Measurements from ENCODE around the gene HHEX.
A peak's percentile ranks its signal among the peaks of the same experiment; 100 is the strongest.

Gene HHEX

DNA sequence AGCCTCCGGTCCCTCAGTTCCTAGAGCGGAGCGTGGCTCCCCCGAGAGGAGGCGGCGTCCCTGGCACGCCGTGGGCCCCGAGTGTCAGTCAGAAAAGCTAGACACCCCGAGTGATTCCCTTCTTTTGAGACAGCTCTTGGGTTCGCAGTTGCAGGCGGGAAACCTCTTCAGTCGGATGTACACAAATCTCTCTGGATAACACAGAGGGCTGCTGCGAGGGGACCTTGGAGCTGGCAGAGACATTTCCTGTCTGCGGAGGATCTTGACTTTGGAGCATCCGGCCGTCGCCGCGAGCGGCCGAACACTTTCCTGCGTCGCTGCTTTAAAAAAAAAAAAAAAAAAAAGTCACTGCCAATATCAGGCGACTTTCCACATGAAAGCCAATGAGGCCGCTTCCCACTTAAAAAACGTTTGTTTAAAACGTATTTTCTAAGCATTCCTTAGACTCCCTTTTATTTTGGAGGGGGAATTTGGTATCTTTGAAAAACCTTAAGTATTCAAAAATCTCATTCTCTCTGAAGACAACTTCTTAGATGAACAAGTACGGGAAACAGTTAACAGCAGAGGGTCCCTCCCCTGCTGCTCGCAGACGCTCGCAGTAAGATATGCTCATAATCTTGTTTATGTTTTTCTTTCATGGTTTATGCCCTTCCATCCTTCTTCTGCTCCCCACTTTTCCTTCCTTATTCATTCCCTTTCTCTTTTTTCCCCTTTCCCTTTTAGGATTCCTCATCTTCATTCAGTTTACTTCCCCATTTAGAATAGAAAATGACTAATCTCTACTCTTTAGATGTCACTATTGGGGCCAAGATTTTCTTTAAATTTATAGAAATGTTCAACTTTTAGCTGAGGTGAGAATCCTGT is 10.0 kb downstream of the HHEX start:
- peaks cover 56% of the 10 kb centered on the region for H3K27me3 Mint-ChIP-seq
- DNase-seq, result peak; percentile 47
- peak overlapping the region; percentile 84 for H3K4me3 Mint-ChIP-seq
- no peaks in the 10 kb centered on the region for H3K36me3 Mint-ChIP-seq (ENCODE audit: low read depth)
- ATAC-seq, result peak; percentile 78
- H3K4me1 Mint-ChIP-seq, result peaks cover 31% of the 10 kb centered on the region
- H3K9me3 Mint-ChIP-seq, result no peaks in the 10 kb centered on the region
- H3K27ac Mint-ChIP-seq, result peak overlapping the region; percentile 59

DNA sequence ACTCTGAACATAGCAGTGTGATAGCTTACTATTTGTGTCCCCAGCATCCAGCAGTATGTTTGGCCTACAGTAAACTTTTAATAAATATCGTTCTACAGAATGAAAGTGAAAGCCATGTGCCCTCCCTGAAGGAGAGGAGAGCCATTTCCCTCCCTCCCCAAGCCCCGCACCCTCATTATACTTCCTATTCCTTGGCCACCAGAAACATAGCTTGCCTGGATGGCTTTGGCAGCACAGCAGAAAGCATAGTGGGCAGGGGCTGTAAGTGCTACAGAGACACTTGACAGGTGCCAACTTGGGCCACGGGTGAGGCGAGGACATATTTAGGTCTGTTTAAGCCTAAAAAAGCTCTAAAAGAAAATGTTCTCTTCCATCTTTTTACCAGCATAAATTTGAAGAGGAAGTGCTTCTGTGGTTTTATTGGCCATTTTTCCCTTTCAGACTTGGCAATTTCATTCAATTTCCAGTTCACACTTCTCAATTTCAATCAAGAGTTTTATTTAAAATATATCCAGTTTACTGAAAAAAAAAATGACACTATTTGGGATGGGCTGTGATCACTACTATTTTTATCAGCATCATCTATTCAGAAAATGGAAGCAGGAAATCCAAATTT is 12.7 kb downstream of the HHEX start:
- Mint-ChIP-seq H3K27me3 (peaks cover 49% of the 10 kb centered on the region), H3K4me3 (no peak overlapping the region), H3K36me3 (ENCODE audit: low read depth) (no peaks in the 10 kb centered on the region), H3K4me1 (peaks cover 30% of the 10 kb centered on the region), H3K9me3 (no peaks in the 10 kb centered on the region), H3K27ac (no peak overlapping the region)
- ATAC-seq (no peak), DNase-seq (no peak)

DNA sequence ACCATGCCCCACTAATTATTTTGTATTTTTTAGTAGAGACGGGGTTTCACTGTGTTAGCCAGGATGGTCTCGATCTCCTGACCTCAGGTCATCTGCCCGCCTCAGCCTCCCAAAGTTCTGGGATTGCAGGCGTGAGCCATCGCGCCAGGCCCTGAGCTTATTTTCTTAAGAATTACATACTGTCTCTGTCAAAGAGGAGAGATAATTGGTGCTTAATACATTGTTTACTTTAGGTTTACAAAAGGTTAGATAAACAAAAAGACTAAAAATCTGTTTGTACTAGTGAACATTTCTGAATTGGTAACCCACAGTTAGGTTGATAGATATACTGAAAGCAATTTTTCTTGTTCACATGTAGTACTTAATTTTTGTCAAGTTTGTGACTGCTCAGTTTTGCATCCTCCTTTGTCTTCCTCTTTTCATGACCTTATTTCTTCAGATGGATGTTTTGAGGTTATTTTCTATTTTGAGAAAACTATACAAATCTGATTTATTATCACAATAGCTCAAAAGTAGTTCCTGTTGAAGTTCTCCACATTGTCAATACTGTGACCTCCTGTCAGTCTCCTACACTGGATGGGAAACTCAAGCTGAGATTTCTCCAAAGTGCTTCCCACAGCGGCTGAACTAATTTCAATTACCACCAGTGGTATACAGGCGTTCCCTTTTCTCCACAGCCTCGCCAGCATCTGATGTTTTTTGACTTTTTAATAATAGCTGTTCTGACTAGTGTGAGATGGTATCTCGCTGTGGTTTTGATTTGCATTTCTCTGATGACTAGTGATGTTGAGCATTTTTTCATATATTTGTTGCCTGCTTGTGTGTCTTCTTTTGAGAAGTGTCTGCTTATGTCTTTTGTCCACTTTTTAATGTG is 22.5 kb downstream of the HHEX start:
- H3K9me3 Mint-ChIP-seq, result no peaks in the 10 kb centered on the region
- no peak for ATAC-seq
- peak overlapping the region; percentile 26 for H3K27ac Mint-ChIP-seq
- peaks cover 17% of the 10 kb centered on the region for H3K27me3 Mint-ChIP-seq
- no peak for DNase-seq
- no peaks in the 10 kb centered on the region for H3K36me3 Mint-ChIP-seq (ENCODE audit: low read depth)
- H3K4me1 Mint-ChIP-seq, result peaks cover 9% of the 10 kb centered on the region
- no peak overlapping the region for H3K4me3 Mint-ChIP-seq

DNA sequence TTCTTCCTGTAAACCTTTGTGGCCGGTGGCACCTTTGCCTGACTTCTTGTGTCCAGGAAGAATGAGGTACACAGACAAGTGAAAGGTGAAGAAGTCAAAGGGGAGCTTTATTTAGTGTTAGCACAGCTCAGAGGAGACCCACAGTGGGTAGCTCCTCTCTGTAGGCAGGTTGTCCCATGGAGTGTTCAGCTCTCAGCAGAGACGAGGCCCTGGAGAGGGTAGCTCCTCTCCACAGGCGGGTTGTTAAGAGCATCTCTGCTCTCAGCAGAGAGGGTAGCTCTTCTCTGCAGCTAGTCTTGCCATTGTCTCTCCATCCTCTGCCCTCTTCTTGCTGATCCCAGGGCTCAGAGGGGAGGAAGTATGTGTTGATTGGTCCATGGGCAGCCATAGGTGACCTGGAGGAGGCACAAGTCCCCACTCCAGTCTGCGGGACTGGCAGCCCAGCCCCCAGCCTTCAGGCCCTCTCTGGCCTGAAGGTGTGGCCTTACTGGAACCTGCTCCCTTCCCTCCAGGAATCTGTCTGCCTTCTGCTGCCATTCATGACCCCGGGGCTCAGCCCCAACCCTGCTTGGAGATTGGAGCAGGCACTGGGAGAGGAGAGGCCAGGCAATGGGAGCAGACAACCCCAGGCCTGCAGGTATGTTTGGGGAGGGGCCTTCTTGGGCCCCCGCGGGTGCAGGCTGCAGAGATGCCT is 24.5 kb downstream of the HHEX start:
- DNase-seq (no peak), ATAC-seq (no peak)
- H3K4me3 Mint-ChIP-seq, result no peak overlapping the region
- H3K36me3 Mint-ChIP-seq (ENCODE audit: low read depth), result no peaks in the 10 kb centered on the region
- H3K27me3 Mint-ChIP-seq, result peaks cover 20% of the 10 kb centered on the region
- H3K4me1 Mint-ChIP-seq, result peaks cover 9% of the 10 kb centered on the region
- no peak overlapping the region for H3K27ac Mint-ChIP-seq
- H3K9me3 Mint-ChIP-seq, result no peaks in the 10 kb centered on the region

DNA sequence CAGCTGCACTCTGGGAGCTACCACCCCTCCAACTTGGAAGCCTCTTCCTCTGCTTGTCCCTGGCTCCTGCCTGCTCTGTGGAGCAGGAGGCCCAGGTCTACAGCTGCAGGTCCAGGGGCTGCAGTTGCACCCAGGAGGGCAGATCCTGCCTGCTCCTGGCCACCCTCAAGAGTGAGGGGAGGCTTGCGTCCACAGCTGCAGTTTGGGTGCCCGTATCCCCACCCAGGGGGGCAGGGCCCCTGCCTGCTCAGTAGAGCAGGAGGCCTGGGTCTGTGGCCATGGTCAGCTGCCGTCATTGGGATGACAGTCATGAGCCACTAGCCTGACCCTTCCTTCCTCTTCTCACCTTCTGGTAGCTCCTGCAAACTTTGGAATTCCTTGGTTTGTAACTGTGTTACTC is 25.1 kb downstream of the HHEX start:
- Mint-ChIP-seq H3K4me1 (peaks cover 9% of the 10 kb centered on the region), H3K4me3 (no peak overlapping the region), H3K9me3 (no peaks in the 10 kb centered on the region), H3K36me3 (ENCODE audit: low read depth) (no peaks in the 10 kb centered on the region), H3K27ac (no peak overlapping the region), H3K27me3 (peaks cover 21% of the 10 kb centered on the region)
- ATAC-seq (no peak), DNase-seq (no peak)

DNA sequence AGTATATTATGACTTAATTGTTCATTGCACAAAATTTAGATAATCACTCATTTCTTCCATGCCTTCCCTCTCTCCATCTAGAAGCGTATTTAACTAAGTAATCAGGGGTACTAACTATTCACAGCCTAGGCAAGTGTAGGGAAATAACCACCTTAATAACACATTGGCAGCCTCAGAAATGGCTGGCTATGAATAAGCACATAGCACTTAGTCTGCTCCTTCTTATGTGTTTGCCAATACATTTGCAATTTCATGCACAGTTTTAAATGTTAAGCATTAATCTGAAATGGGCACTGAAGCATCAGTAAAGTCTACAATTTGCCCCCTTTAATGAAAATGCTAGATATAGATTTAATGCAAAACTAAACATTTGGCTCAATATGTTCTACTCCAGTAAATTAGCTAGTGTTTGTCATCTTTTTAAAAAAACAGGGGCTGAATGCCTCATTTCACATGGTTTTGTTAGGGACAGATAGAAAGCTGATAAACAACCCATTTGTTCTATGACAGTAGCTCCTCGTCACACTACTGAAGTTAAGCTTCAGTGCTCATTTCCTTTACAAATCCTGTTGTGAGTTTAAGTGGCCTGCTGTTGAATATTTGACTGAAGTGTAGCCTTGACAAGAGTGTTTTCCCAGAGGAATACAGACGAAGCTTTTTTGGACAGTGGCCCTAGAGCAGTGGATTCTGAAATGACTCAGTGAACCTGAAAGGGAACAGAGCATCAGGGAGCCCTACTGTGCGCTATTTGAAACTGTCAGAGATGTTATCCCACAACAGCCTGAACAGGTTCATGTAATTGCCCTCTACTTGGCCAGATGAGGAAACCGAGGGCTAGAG is 30.5 kb downstream of the HHEX start:
- no peaks in the 10 kb centered on the region for H3K36me3 Mint-ChIP-seq (ENCODE audit: low read depth)
- peaks cover 3% of the 10 kb centered on the region for H3K4me1 Mint-ChIP-seq
- ATAC-seq, result no peak
- no peak overlapping the region for H3K4me3 Mint-ChIP-seq
- no peak overlapping the region for H3K27ac Mint-ChIP-seq
- no peaks in the 10 kb centered on the region for H3K9me3 Mint-ChIP-seq
- peaks cover 13% of the 10 kb centered on the region for H3K27me3 Mint-ChIP-seq
- no peak for DNase-seq

DNA sequence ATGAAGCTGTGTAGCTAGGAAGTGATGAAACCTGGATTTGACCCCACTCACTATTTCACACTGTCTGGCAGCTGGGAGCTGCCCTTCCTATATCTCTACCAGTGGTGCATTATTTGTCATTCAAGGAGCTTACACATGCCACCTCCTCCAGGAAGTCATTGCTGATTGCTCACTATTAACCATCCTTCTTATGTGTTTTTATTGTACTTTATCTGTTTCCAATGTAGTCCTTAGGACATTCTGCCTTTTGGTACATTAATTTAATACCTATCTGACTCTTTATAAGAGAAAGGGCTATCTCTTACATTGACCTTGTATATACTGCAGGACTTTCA is 31.0 kb downstream of the HHEX start:
- no peak overlapping the region for H3K4me3 Mint-ChIP-seq
- no peak for ATAC-seq
- DNase-seq, result no peak
- H3K36me3 Mint-ChIP-seq (ENCODE audit: low read depth), result no peaks in the 10 kb centered on the region
- peaks cover 3% of the 10 kb centered on the region for H3K4me1 Mint-ChIP-seq
- H3K9me3 Mint-ChIP-seq, result no peaks in the 10 kb centered on the region
- peaks cover 10% of the 10 kb centered on the region for H3K27me3 Mint-ChIP-seq
- no peak overlapping the region for H3K27ac Mint-ChIP-seq

DNA sequence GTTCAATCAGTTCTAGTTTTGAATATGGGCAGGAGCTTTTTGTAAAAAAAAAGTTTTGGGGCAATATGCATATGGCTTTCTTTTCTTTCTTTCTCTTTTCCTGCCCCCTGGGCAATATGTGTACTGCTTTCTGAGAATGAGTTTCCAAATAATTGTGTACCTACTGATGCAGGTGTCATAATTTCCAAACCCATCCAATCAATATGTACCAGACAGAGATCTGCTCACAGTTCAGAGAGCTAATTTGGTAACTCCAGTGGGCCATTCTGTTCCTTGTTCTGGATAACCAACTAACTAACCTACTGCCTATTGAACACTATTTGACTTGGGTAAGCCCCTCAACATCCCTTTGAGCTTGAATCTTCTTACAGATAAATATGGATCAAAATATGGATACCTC is 32.6 kb downstream of the HHEX start:
- H3K4me3 Mint-ChIP-seq, result no peak overlapping the region
- DNase-seq, result no peak
- no peaks in the 10 kb centered on the region for H3K36me3 Mint-ChIP-seq (ENCODE audit: low read depth)
- peaks cover 6% of the 10 kb centered on the region for H3K27me3 Mint-ChIP-seq
- H3K9me3 Mint-ChIP-seq, result no peaks in the 10 kb centered on the region
- ATAC-seq, result no peak
- H3K27ac Mint-ChIP-seq, result no peak overlapping the region
- H3K4me1 Mint-ChIP-seq, result no peaks in the 10 kb centered on the region

DNA sequence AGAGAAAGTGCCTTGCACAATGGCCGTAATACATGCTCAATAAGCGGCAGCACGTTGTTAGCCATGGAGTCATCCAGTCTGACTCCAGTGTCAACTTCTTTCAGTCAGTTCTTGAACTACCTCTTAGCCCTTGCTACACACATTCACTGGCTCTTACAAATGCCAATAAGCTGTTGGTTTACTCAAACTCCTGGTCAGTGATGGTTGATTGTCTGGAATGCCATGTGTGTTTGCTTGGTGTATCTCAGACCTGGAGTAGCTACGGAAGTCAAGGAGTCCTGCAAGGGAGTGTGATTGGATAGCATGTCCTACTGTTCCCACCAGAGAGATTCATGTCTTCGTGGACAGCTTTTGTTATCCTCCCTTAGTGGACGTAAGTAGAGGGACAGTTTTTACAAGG is 37.4 kb downstream of the HHEX start:
- H3K9me3 Mint-ChIP-seq, result no peaks in the 10 kb centered on the region
- no peak overlapping the region for H3K27ac Mint-ChIP-seq
- no peaks in the 10 kb centered on the region for H3K4me1 Mint-ChIP-seq
- no peaks in the 10 kb centered on the region for H3K36me3 Mint-ChIP-seq (ENCODE audit: low read depth)
- H3K27me3 Mint-ChIP-seq, result no peaks in the 10 kb centered on the region
- DNase-seq, result no peak
- no peak for ATAC-seq
- H3K4me3 Mint-ChIP-seq, result no peak overlapping the region

DNA sequence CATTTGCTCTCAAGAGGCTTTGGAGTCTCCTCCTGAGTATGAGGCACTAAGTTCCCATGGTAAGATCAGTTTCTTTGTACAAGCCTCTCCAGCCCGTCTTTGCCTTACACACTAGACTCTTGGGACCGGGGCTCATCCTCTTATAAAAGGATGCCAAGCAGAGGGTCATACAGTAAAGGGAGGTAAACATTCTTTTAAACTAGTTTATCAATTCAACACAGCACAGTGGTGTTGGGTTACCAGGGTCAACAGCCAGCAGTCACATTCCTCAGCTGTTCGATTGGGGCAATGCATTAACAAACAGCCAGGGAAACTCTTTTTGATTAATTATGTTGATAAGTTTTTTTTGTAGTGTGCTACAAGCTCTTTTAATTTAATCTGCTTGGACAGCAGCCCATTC is 37.8 kb downstream of the HHEX start:
- Mint-ChIP-seq H3K27me3 (no peaks in the 10 kb centered on the region), H3K27ac (no peak overlapping the region), H3K4me3 (no peak overlapping the region), H3K9me3 (no peaks in the 10 kb centered on the region), H3K4me1 (no peaks in the 10 kb centered on the region), H3K36me3 (ENCODE audit: low read depth) (no peaks in the 10 kb centered on the region)
- ATAC-seq (no peak), DNase-seq (no peak)

DNA sequence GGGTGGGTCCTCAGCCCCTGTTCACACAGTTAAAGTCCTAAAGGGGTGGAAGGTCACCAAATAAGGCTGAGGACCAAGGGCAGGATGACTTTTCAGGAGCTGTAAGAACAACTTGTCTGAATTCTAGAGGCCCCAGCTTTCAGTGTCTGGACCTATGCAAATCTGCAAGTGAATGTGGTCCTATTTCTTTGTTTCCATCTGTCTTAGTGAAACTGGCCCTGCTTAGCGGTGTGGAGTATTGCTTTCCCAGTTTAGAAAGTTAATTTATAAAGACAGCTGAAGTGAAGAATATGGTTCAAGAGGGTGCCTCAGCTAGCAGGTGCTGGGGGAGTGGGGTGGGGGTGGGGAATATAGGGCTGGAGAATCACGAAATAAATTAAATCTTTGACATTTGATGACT is 40.1 kb downstream of the HHEX start:
- Mint-ChIP-seq H3K36me3 (ENCODE audit: low read depth) (no peaks in the 10 kb centered on the region), H3K4me3 (no peak overlapping the region), H3K9me3 (no peaks in the 10 kb centered on the region), H3K27me3 (peaks cover 2% of the 10 kb centered on the region), H3K4me1 (no peaks in the 10 kb centered on the region), H3K27ac (no peak overlapping the region)
- DNase-seq, result no peak
- no peak for ATAC-seq

DNA sequence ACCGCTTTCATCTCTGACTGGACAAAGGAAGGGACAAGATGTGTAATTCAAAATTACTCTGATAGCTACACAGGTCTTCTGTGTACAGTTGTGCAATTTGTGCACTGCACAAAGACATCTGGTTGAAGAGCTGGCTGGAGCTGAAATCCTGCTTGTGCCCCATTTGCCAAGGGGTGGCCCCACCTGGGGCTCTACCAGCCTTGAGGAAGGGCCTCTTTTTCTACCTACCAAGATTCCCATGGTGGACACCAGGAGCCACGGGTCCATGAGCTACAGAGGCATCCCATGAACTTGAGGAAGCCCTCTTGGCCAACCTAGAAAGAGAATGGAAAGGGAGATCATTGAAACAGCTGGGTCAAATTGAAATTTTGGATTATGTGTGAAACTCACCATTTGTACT is 43.2 kb downstream of the HHEX start:
- no peak for DNase-seq

DNA sequence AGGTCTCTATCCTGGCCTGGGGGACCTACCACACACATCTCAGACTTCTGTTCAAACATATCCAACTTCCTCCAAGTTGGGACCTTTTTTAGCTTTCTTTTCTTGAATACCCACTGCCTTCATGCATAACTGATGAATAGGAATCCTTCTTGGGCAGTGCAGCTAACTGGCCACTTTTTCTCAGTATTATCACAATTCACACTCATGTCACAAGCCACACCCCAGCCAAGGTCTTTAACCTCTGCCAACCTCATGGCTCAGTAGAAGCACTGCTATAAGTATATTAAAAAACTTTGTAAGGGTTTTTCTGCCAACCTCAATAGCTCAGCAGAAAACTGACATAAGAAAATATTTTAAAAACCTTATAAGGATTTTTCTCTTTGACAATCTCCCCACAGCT is 44.5 kb downstream of the HHEX start:
- Mint-ChIP-seq H3K4me1 (no peaks in the 10 kb centered on the region), H3K27me3 (peaks cover 8% of the 10 kb centered on the region), H3K4me3 (no peak overlapping the region), H3K36me3 (ENCODE audit: low read depth) (no peaks in the 10 kb centered on the region), H3K27ac (no peak overlapping the region), H3K9me3 (no peaks in the 10 kb centered on the region)
- no peak for DNase-seq
- ATAC-seq, result no peak

More for the DNA sequence above, 43.2 kb downstream of the HHEX start:
- no peak for ATAC-seq
- Mint-ChIP-seq H3K9me3 (no peaks in the 10 kb centered on the region), H3K27me3 (peaks cover 4% of the 10 kb centered on the region), H3K27ac (no peak overlapping the region), H3K4me1 (no peaks in the 10 kb centered on the region), H3K4me3 (no peak overlapping the region), H3K36me3 (ENCODE audit: low read depth) (no peaks in the 10 kb centered on the region)

DNA sequence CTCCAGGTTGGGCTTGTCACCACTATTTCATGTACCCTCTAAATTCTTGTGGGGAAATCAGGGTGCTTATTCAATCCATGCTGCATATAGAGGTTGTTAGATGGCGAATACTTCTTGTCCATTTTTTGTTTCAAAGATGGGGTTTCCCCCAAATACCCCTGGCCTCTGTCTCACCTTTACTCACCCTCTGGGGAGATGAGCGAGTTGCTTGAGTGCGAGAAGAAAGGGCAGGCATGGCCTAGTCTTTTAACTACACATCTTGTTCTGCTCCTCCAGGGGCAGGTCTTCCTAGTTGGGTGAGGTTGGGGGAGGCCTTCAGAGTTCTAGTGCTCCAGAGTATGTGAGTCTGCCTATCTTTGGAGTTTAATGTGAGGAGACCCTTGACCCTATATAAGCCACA is 46.2 kb downstream of the HHEX start:
- no peaks in the 10 kb centered on the region for H3K4me1 Mint-ChIP-seq
- H3K27ac Mint-ChIP-seq, result no peak overlapping the region
- H3K27me3 Mint-ChIP-seq, result peaks cover 13% of the 10 kb centered on the region
- ATAC-seq (no peak), DNase-seq (no peak)
- H3K9me3 Mint-ChIP-seq, result no peaks in the 10 kb centered on the region
- no peak overlapping the region for H3K4me3 Mint-ChIP-seq
- H3K36me3 Mint-ChIP-seq (ENCODE audit: low read depth), result no peaks in the 10 kb centered on the region

Measured in activated naive CD8-positive, alpha-beta T cell treated with anti-CD3 and anti-CD28 coated beads, Interleukin-2, amount 50 U/mL, for 24 hours (primary cell).